ENCODE measurements around the gene PAF1.

- TF ChIP-seq POLR2AphosphoS5 (IDR thresholded peaks at IDR 0.05; ENCODE audit: borderline replicate concordance, low read depth, low read length): peak; percentile 23; the same call in 1 of the 2 replicates
- TF ChIP-seq EZH2 (IDR thresholded peaks at IDR 0.05): no peak
- TF ChIP-seq FOXP2 (optimal IDR thresholded peaks at IDR 0.05; ENCODE audit: control extremely low read depth, extremely low read length, insufficient read depth): no peak
These were observed 42.7 kb upstream of the PAF1 start for GRCh38 chr19:39433480-39434079.

Data from SK-N-MC (cell line).